ENCODE measurements around the gene ATP2B2.

The ATP2B2 gene

GRCh38 chr3:10551139-10551538 is 45.8 kb upstream of the ATP2B2 start (continued):
- TF ChIP-seq PRDM4 (tag by site-specific recombination; IDR thresholded peaks at IDR 0.05): no peak

- no peaks in the 10 kb centered on the region for H3K9me3 ChIP-seq (ENCODE audit: control insufficient read depth, insufficient read depth, low read depth, low read length)
- CTCF ChIA-PET: interaction anchor here (1.5 kb wide), 1 partner anchor 510 kb away, joined by 3 read pairs; no protein-coding TSS in a partner anchor
- TF ChIP-seq ZNF223 (tag by site-specific recombination; IDR thresholded peaks at IDR 0.05): no peak
- TF ChIP-seq, protein P1, sequence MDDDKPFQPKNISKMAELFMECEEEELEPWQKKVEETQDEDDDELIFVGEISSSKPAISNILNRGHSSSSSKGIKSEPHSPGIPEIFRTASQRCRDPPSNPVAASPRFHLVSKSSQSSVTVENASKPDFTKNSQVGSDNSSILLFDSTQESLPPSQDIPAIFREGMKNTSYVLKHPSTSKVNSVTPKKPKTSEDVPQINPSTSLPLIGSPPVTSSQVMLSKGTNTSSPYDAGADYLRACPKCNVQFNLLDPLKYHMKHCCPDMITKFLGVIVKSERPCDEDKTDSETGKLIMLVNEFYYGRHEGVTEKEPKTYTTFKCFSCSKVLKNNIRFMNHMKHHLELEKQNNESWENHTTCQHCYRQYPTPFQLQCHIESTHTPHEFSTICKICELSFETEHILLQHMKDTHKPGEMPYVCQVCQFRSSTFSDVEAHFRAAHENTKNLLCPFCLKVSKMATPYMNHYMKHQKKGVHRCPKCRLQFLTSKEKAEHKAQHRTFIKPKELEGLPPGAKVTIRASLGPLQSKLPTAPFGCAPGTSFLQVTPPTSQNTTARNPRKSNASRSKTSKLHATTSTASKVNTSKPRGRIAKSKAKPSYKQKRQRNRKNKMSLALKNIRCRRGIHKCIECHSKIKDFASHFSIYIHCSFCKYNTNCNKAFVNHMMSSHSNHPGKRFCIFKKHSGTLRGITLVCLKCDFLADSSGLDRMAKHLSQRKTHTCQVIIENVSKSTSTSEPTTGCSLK (tag by site-specific recombination; IDR thresholded peaks at IDR 0.05): no peak
- no peak for TF ChIP-seq KLF16 (tag by site-specific recombination; IDR thresholded peaks at IDR 0.05)
- TF ChIP-seq YY1 (tag by site-specific recombination; IDR thresholded peaks at IDR 0.05): no peak
- no peak for TF ChIP-seq ZBTB11 (tag by site-specific recombination; conservative IDR thresholded peaks at IDR 0.05; ENCODE audit: low read depth)
- TF ChIP-seq ZNF518A (tag by site-specific recombination; conservative IDR thresholded peaks at IDR 0.05; ENCODE audit: low read depth): no peak
- no peak for TF ChIP-seq ZNF792 (tag by site-specific recombination; IDR thresholded peaks at IDR 0.05)
- no peak for TF ChIP-seq ZNF558 (tag by site-specific recombination; IDR thresholded peaks at IDR 0.05)
- TF ChIP-seq PRDM2 (tag by site-specific recombination; IDR thresholded peaks at IDR 0.05; ENCODE audit: borderline replicate concordance): no peak
- no peak for TF ChIP-seq SETDB1 (IDR thresholded peaks at IDR 0.05; ENCODE audit: insufficient read length, low read length)
- no peaks in the 10 kb centered on the region; the same call in 1 of the 2 replicates for H3K4me1 ChIP-seq (ENCODE audit: control insufficient read depth, insufficient read depth, low read length)
- no peaks in the 10 kb centered on the region for H3K36me3 ChIP-seq (ENCODE audit: control insufficient read depth in 2 of 2, insufficient read depth in 1 of 2, low read length in 2 of 2)
- no peak overlapping the region for H3K27ac ChIP-seq (ENCODE audit: extremely low read depth, low read depth, low read length)
- POLR2A ChIA-PET: no interaction called here
- H3K4me3 ChIP-seq (ENCODE audit: low read depth, low read length): no peak overlapping the region
Measured at GRCh38 chr3:10550705-10551104, 45.3 kb upstream of the ATP2B2 start.
